CD4-positive, alpha-beta memory T cell (primary cell): ENCODE results near the gene GADD45G. TPM values are rescaled to one million over a fixed set of nuclear protein-coding genes. Genes with fewer than 3 reads are reported as not detected.

Source experiments
- CTCF ChIA-PET: fragments of 350-600 bp; sonication (Branson Sonifier 250); formaldehyde crosslinking; loops from one replicate; lab custom pipeline; 2021; ENCODE audit warnings: inconsistent platforms; ENCODE audit not compliant: partially characterized antibody; lab: Charles Lee
- POLR2A ChIA-PET: fragments of 350-600 bp; sonication (Branson Sonifier 250); formaldehyde crosslinking; loops from one replicate; lab custom pipeline; 2021; ENCODE audit not compliant: partially characterized antibody; lab: Charles Lee
- DNase-seq, 5 donors: peaks; one replicate each; pipeline versions ENCODE4 v3.0.0 to v3.0.0-alpha.2; 2020 to 2022; ENCODE audit warnings: mixed read lengths in 1 of 5
- H3K27ac ChIP-seq: one replicate; pipeline ENCODE4 v1.7.0; 2013; ENCODE audit warnings: low read depth, low read length
- H3K27me3 ChIP-seq: 2 replicates; pipeline ENCODE4 v1.7.0; 2013; ENCODE audit warnings: mild to moderate bottlenecking, low read length, moderate library complexity; ENCODE audit not compliant: insufficient read depth
- H3K36me3 ChIP-seq: 2 replicates; pipeline ENCODE4 v1.7.0; 2013; ENCODE audit warnings: mild to moderate bottlenecking, low read length, moderate library complexity; ENCODE audit not compliant: insufficient read depth
- H3K4me1 ChIP-seq: 2 replicates; pipeline ENCODE4 v1.7.0; 2013; ENCODE audit warnings: mild to moderate bottlenecking, low read length, moderate library complexity; ENCODE audit not compliant: insufficient read depth
- H3K4me3 ChIP-seq, 2 donors: one replicate each; pipeline ENCODE4 v1.7.0; 2013; ENCODE audit warnings: low read length in 2 of 2, mild to moderate bottlenecking in 1 of 2
- H3K9me3 ChIP-seq, 2 donors: one replicate each; pipeline ENCODE4 v1.7.0; 2013; ENCODE audit warnings: low read length in 2 of 2, control low read depth in 1 of 2; ENCODE audit not compliant: control insufficient read depth in 1 of 2
- H3K27ac Mint-ChIP-seq, 7 donors: one replicate each; pipeline ENCODE4 v1.8.0; 2020 to 2021; ENCODE audit warnings: mixed read lengths in 7 of 7, mild to moderate bottlenecking in 6 of 7, inconsistent platforms in 3 of 7, moderate library complexity in 3 of 7
- H3K27me3 Mint-ChIP-seq, 2 donors: one replicate each; pipeline ENCODE4 v1.8.0; 2020 to 2021; ENCODE audit warnings: mixed read lengths in 2 of 2
- H3K36me3 Mint-ChIP-seq, 2 donors: one replicate each; pipeline ENCODE4 v1.8.0; 2020 to 2021; ENCODE audit warnings: mixed read lengths in 2 of 2, inconsistent platforms in 1 of 2, mild to moderate bottlenecking in 1 of 2
- H3K4me1 Mint-ChIP-seq, 4 donors: one replicate each; pipeline ENCODE4 v1.8.0; 2020 to 2021; ENCODE audit warnings: mixed read lengths in 4 of 4, mild to moderate bottlenecking in 1 of 4
- H3K4me3 Mint-ChIP-seq, 8 donors: one replicate each; pipeline ENCODE4 v1.8.0; 2020 to 2021; ENCODE audit warnings: mixed read lengths in 8 of 8, mild to moderate bottlenecking in 7 of 8, moderate library complexity in 6 of 8, inconsistent platforms in 3 of 8
- H3K9me3 Mint-ChIP-seq, 8 donors: one replicate each; pipeline ENCODE4 v1.8.0; 2020 to 2021; ENCODE audit warnings: mixed read lengths in 8 of 8, mild to moderate bottlenecking in 5 of 8, inconsistent platforms in 3 of 8, moderate library complexity in 1 of 8
- intact Hi-C: fragments of 100-400 bp; cut with micrococcal nuclease; formaldehyde crosslinking; loops from one replicate; pipeline ENCODE4 v1.15.1; 2023
- polyA plus RNA-seq, 2 donors: library from polyadenylated mRNA; unstranded; fragments of 300-500 nt; fragmentation: Illumina TruSeq; gene quantifications; one replicate each; pipeline ENCODE4 v1.2.3, GENCODE V29; 2021
- total RNA-seq, 2 experiments: library from RNA; stranded (reverse); gene quantifications; one replicate each; pipeline ENCODE4 v1.2.3, GENCODE V29; 2021

GADD45G gene
- total and polyA plus RNA-seq, 4 experiments from 2014 or later, result 0.96 to 2.9 (median 2.4) TPM; not detected in 1

DNA sequence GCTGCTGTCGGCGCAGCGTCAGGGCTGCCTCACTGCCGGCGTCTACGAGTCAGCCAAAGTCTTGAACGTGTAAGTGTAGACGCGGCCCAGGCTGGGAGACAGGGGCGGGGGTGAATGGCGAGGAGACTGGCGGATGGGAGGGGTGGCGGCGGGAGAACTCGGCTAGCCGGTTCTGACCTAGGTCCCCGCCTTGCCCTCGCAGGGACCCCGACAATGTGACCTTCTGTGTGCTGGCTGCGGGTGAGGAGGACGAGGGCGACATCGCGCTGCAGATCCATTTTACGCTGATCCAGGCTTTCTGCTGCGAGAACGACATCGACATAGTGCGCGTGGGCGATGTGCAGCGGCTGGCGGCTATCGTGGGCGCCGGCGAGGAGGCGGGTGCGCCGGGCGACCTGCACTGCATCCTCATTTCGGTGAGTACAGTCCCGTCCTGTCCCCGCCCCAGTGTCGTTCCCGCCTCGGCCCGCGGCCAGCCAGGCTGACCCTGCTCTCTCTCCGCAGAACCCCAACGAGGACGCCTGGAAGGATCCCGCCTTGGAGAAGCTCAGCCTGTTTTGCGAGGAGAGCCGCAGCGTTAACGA is 745 bp downstream of the GADD45G start:
- H3K4me1 Mint-ChIP-seq, result peaks cover 14 to 40% (median 17%) of the 10 kb centered on the region in 4 donors
- Histone ChIP-seq H3K4me1 (peaks cover 35% of the 10 kb centered on the region), H3K36me3 (no peaks in the 10 kb centered on the region), H3K27ac (peak overlapping the region; percentile 57), H3K27me3 (no peaks in the 10 kb centered on the region), H3K4me3 (peak overlapping the region; percentile 22 to 79), H3K9me3 (no peaks in the 10 kb centered on the region)
- intact Hi-C loops, result loop anchor here (1.0 to 10.0 kb wide), 4 partner anchors 95 to 389 kb away; partner anchors contain the start of genes CKS2 and SECISBP2
- peak overlapping the region; percentile 66 to 98 (median 84) for H3K27ac Mint-ChIP-seq
- H3K27me3 Mint-ChIP-seq, result no peaks in the 10 kb centered on the region
- H3K4me3 Mint-ChIP-seq, result peak overlapping the region; percentile 85 to 97 (median 88)
- peaks cover 0 to 5% of the 10 kb centered on the region in 2 donors for H3K36me3 Mint-ChIP-seq
- peak; percentile 48 to 82 (median 56) for DNase-seq
- H3K9me3 Mint-ChIP-seq, result no peaks in the 10 kb centered on the region
- ChIA-PET CTCF (interaction anchor here (1.3 to 7.6 kb wide), 4 partner anchors 12 to 501 kb away, joined by 4 to 107 read pairs (median 61); no protein-coding TSS in a partner anchor), POLR2A (interaction anchor here (0.7 to 2.5 kb wide), 5 partner anchors 9 to 138 kb away, joined by 3 to 19 read pairs (median 3); no protein-coding TSS in a partner anchor)

DNA sequence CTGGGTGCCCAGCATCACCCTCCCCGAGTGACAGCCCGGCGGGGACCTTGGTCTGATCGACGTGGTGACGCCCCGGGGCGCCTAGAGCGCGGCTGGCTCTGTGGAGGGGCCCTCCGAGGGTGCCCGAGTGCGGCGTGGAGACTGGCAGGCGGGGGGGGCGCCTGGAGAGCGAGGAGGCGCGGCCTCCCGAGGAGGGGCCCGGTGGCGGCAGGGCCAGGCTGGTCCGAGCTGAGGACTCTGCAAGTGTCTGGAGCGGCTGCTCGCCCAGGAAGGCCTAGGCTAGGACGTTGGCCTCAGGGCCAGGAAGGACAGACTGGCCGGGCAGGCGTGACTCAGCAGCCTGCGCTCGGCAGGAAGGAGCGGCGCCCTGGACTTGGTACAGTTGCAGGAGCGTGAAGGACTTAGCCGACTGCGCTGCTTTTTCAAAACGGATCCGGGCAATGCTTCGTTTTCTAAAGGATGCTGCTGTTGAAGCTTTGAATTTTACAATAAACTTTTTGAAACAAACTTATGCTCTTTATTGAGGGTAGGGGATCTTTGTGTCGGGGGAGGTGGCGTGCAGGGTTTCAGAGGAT is 1.3 kb downstream of the GADD45G start:
- peaks cover 0 to 5% of the 10 kb centered on the region in 2 donors for H3K36me3 Mint-ChIP-seq
- CTCF ChIA-PET, result interaction anchor here (1.3 to 7.6 kb wide), 2 partner anchors 12 to 497 kb away, joined by 4 to 94 read pairs; no protein-coding TSS in a partner anchor

DNA sequence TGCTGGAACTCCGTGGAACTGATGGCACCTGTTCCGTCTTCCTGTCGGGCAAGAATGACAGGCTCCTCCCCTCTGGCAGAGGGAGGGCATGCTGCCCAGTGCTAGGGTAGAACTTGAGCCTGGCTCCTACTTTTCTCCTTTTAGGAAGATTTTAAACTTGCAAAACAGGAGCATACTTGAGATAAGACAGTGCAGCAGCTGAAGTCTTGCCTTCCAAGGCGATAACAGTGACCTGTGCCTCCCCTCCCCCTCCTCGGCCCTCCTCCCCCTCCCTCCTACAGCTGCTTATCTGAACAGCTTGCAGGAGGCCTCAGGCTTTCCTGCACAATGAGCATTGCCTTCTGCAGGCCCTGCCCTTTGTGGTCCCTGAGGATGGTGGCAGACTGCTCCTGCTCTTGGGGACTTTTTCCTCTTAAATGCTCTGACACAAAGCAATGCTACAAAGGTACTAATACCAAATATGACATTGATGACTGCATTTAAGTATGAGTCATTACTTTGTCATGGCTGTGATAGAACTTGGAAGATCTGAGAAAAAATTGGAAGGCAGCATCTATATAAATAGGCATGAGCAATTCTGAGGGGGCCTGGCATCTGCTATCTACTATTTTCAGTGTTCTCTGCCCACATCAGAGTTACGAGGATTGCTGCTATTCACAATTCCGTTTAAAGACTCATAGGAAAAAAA is 2.0 kb downstream of the GADD45G start:
- Mint-ChIP-seq H3K4me1 (peaks cover 14 to 40% (median 17%) of the 10 kb centered on the region in 4 donors), H3K4me3 (peak overlapping the region; percentile 85 to 97 (median 88)), H3K27ac (peak overlapping the region; percentile 64 to 98 (median 83)), H3K27me3 (no peaks in the 10 kb centered on the region), H3K36me3 (peaks cover 0 to 5% of the 10 kb centered on the region in 2 donors), H3K9me3 (no peaks in the 10 kb centered on the region)
- DNase-seq, result peak in 2 of 5 donors; percentile 6 to 71
- Histone ChIP-seq H3K27ac (peak overlapping the region; percentile 57), H3K4me1 (peaks cover 35% of the 10 kb centered on the region), H3K4me3 (peak overlapping the region; percentile 22 to 79), H3K36me3 (no peaks in the 10 kb centered on the region), H3K9me3 (no peaks in the 10 kb centered on the region), H3K27me3 (no peaks in the 10 kb centered on the region)
- POLR2A ChIA-PET, result interaction anchor here (2.5 kb wide), 1 partner anchor 137 kb away, joined by 19 read pairs; no protein-coding TSS in a partner anchor
- CTCF ChIA-PET, result interaction anchor here (1.3 to 7.6 kb wide), 2 partner anchors 13 to 496 kb away, joined by 4 to 94 read pairs; no protein-coding TSS in a partner anchor
- intact Hi-C loops, result loop anchor here (10.0 kb wide), 1 partner anchor 388 kb away; no protein-coding TSS in a partner anchor

More for the DNA sequence above, 1.3 kb downstream of the GADD45G start:
- H3K36me3 ChIP-seq, result no peaks in the 10 kb centered on the region
- H3K27me3 ChIP-seq, result no peaks in the 10 kb centered on the region
- H3K4me1 ChIP-seq, result peaks cover 35% of the 10 kb centered on the region
- intact Hi-C loops, result loop anchor here (10.0 kb wide), 1 partner anchor 389 kb away; no protein-coding TSS in a partner anchor
- H3K27me3 Mint-ChIP-seq, result no peaks in the 10 kb centered on the region
- peak overlapping the region; percentile 64 to 98 (median 83) for H3K27ac Mint-ChIP-seq
- H3K27ac ChIP-seq, result peak overlapping the region; percentile 57
- POLR2A ChIA-PET, result interaction anchor here (1.4 to 2.5 kb wide), 2 partner anchors 110 to 138 kb away, joined by 3 to 19 read pairs; no protein-coding TSS in a partner anchor
- H3K4me3 Mint-ChIP-seq, result peak overlapping the region; percentile 85 to 97 (median 88)
- no peaks in the 10 kb centered on the region for H3K9me3 ChIP-seq
- peaks cover 14 to 40% (median 17%) of the 10 kb centered on the region in 4 donors for H3K4me1 Mint-ChIP-seq
- no peaks in the 10 kb centered on the region for H3K9me3 Mint-ChIP-seq
- H3K4me3 ChIP-seq, result peak overlapping the region; percentile 22 to 79
- DNase-seq, result peak; percentile 31 to 66 (median 32)

DNA sequence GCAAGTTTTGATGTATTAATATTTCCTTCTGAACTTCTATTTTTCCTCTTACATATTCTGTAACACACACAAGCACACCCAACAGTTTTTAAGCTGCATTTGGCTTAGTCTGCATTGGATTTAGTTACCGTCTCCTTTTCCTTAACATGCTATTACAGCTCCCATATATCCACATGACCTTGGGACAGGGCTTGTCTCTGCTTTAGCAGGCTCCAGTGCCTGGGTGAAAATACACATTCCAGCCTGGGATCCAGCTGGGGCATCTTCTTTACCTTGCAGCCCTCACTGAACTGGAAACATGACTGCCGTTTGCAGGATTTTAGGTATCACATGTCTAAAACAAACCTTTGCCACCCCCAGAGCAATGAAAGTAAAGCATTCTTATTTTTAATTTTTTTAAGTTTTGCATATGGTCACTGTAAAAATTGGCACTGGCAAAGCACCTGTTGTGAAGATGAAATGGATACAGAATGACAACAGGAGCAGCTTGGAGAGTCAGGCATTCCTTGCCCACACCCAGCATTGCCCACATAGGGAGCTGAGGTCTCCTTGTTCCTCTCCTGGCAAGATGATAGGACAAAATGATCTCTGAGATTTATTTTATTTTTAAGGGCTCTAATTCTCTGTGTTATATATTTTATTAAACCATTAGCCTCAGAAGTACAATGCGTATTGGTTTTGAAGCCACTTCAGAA is 4.0 kb downstream of the GADD45G start:
- ChIA-PET POLR2A (no interaction called here), CTCF (interaction anchor here (0.5 to 1.1 kb wide), 3 partner anchors 8 to 268 kb away, joined by 3 to 4 read pairs (median 3); no protein-coding TSS in a partner anchor)
- Mint-ChIP-seq H3K36me3 (peaks cover 0 to 5% of the 10 kb centered on the region in 2 donors), H3K27ac (no peak overlapping the region), H3K4me1 (peaks cover 9 to 30% (median 10%) of the 10 kb centered on the region in 4 donors), H3K27me3 (no peaks in the 10 kb centered on the region), H3K4me3 (peak overlapping the region in 2 of 8 donors; percentile 1 to 6), H3K9me3 (peaks cover 0 to 3% (median 0%) of the 10 kb centered on the region in 8 donors)
- Histone ChIP-seq H3K36me3 (no peaks in the 10 kb centered on the region), H3K27me3 (no peaks in the 10 kb centered on the region), H3K9me3 (no peaks in the 10 kb centered on the region), H3K4me1 (peaks cover 27% of the 10 kb centered on the region), H3K4me3 (no peak overlapping the region), H3K27ac (no peak overlapping the region)
- DNase-seq, result no peak
- intact Hi-C loops, result loop anchor here (10.0 kb wide), 1 partner anchor 386 kb away; no protein-coding TSS in a partner anchor

DNA sequence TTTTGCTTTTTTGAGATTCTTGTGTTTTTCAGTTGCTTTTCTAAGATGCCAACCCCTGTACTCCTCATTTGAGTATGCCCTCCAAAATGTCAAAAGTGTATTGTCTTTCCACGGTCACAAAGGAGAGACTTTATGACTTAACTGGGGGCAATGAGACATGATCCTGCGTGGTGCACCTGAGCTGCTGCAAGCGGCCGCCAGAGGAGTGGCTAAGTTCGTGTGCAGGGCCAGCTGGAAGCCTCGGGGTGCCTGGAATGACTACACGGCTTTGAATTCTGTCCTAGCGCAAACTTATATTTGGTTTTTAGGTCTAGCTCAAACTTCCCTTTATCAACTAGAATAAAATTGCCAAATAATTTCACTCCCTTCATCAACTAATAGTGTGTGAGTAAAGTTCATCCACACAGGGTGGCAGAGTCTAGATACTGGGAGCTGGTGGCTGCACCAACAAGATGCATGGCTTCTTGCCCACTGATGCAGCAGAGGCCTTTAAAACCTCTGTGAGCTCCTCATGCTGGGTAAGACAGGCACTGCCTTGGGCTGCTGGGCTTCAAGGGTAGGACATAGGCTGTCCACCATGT is 4.7 kb downstream of the GADD45G start:
- Mint-ChIP-seq H3K36me3 (peaks cover 0 to 5% of the 10 kb centered on the region in 2 donors), H3K9me3 (peaks cover 0 to 3% (median 0%) of the 10 kb centered on the region in 8 donors), H3K27me3 (no peaks in the 10 kb centered on the region), H3K27ac (no peak overlapping the region), H3K4me3 (no peak overlapping the region), H3K4me1 (peaks cover 7 to 26% (median 9%) of the 10 kb centered on the region in 4 donors)
- H3K36me3 ChIP-seq, result no peaks in the 10 kb centered on the region
- peaks cover 20% of the 10 kb centered on the region for H3K4me1 ChIP-seq
- intact Hi-C loops, result loop anchor here (10.0 kb wide), 1 partner anchor 385 kb away; no protein-coding TSS in a partner anchor
- ChIA-PET POLR2A (no interaction called here), CTCF (interaction anchor here (0.9 to 1.1 kb wide), 2 partner anchors 9 to 13 kb away, joined by 3 to 4 read pairs; no protein-coding TSS in a partner anchor)
- no peaks in the 10 kb centered on the region for H3K27me3 ChIP-seq
- no peak overlapping the region for H3K27ac ChIP-seq
- no peaks in the 10 kb centered on the region for H3K9me3 ChIP-seq
- DNase-seq, result no peak
- no peak overlapping the region for H3K4me3 ChIP-seq

DNA sequence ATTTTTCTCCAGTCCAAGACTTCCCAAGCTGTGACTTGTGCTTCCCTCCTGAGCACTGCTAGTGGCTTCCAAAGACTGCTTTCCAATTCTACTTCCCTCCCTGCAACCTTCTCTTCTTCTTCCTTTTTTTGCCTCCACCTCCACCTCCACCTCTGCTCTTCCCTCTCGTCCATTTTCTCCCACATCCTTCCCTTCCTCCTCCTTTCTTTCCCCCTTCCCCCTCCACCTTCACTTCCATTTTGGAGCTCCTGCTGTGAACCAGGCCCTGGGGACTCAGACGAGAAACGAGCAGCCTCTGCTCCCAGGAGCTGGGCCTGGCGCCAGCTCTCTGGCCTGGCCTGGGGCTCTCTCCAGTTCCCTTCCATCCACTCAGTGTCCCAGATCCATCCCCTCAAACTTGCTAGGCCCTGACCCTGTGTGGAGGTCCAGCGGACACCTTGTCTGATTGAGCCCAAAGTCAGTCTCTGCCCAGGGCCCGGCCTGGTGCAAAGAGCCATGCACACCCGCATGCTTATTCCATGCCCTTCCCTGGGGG is 5.6 kb downstream of the GADD45G start:
- H3K27me3 ChIP-seq, result no peaks in the 10 kb centered on the region
- H3K4me1 ChIP-seq, result peaks cover 19% of the 10 kb centered on the region
- no peak overlapping the region for H3K27ac ChIP-seq
- no peaks in the 10 kb centered on the region for H3K9me3 ChIP-seq
- CTCF ChIA-PET, result no interaction called here
- Mint-ChIP-seq H3K4me1 (peaks cover 6 to 17% (median 9%) of the 10 kb centered on the region in 4 donors), H3K27ac (no peak overlapping the region), H3K4me3 (no peak overlapping the region), H3K27me3 (no peaks in the 10 kb centered on the region), H3K9me3 (peaks cover 0 to 3% (median 0%) of the 10 kb centered on the region in 8 donors), H3K36me3 (no peaks in the 10 kb centered on the region)
- H3K4me3 ChIP-seq, result no peak overlapping the region
- POLR2A ChIA-PET, result interaction anchor here (1.1 kb wide), 1 partner anchor 12 kb away, joined by 4 read pairs; no protein-coding TSS in a partner anchor
- no peak for DNase-seq
- H3K36me3 ChIP-seq, result no peaks in the 10 kb centered on the region
- intact Hi-C loops, result no loop called here
